DMS 273 treated with DMSO at 0.1 percent for 48 hours (cell line): ENCODE results near the gene VPS18.

Experiments used
- DNase-seq: peaks from one replicate; lab custom pipeline; 2025; lab: John Stamatoyannopoulos, UW

VPS18 gene

DNA sequence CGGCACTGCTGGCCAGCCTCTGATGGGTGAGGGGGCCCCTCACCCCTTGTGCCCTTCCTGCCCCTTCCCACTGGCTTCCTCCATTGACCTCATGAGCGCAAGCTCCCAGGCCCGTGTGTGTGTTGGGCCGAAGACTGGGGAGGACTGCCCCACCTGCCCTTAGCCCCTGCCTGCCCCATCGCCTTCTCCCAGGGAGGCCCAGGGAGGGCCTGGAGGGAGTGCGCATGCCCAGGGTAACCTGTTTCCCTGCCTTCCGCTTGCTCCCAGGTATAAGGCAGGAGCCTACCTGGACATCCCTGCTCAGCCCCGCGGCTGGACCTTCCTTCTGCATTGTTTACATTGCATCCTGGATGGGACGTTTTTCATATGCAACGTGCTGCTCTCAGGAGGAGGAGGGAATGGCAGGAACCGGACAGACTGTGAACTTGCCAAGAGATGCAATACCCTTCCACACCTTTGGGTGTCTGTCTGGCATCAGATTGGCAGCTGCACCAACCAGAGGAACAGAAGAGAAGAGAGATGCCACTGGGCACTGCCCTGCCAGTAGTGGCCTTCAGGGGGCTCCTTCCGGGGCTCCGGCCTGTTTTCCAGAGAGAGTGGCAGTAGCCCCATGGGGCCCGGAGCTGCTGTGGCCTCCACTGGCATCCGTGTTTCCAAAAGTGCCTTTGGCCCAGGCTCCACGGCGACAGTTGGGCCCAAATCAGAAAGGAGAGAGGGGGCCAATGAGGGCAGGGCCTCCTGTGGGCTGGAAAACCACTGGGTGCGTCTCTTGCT, 43.7 kb downstream of the VPS18 start:
- no peak for DNase-seq

DNA sequence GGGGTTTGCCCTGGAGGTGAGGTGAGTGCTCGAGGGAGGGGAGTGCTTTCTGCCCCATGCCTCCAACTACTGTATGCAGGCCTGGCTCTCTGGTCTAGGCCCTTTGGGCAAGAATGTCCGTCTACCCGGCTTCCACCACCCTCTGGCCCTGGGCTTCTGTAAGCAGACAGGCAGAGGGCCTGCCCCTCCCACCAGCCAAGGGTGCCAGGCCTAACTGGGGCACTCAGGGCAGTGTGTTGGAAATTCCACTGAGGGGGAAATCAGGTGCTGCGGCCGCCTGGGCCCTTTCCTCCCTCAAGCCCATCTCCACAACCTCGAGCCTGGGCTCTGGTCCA, 44.3 kb downstream of the VPS18 start:
- DNase-seq = no peak

DNA sequence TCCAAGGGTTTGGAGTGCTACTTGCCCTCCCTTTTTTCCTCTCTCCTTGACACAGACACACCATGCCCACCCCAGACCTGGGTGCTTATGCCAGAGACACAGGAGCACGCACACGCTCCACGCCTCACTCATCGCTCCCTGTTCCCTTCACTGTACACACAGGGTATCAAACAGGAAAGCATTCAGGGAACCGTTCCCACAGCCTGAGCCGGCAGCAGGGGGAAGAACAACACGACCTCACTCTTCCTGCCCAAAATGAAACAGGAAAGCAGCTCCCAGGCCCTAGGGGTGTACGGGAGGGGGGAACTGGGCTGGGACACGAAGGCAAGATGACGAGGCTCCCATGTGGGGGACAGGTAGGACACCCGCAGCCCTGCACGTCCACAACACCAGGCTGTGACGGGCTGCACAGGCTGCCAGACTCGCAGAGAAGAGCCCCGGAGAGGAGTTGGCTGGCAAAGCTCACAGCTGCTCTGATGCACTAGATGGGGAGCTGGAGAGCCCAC, 46.1 kb downstream of the VPS18 start:
- DNase-seq = no peak

DNA sequence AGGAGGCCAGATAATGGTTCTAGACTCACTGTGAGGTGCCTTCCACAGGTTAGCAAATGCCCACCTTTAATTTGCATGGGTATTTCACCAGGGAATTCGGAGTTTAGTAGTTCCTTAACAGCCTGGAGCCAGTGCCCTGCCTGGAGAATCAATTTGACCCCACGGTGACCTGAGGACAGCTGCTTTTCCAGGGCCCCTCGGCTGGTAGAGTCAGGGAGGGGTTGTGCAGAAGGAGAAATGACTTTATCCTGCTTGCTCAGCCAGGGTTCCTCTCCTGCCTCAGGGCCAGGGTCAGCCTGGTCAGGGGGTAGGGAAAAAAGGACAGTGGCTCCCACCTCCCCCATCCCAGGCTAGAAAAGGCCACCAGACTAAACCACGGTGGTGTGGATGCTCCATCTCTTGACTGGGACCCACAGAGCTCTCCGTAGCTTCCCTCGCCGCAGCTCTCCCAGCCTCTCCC, 46.8 kb downstream of the VPS18 start:
- DNase-seq = no peak

DNA sequence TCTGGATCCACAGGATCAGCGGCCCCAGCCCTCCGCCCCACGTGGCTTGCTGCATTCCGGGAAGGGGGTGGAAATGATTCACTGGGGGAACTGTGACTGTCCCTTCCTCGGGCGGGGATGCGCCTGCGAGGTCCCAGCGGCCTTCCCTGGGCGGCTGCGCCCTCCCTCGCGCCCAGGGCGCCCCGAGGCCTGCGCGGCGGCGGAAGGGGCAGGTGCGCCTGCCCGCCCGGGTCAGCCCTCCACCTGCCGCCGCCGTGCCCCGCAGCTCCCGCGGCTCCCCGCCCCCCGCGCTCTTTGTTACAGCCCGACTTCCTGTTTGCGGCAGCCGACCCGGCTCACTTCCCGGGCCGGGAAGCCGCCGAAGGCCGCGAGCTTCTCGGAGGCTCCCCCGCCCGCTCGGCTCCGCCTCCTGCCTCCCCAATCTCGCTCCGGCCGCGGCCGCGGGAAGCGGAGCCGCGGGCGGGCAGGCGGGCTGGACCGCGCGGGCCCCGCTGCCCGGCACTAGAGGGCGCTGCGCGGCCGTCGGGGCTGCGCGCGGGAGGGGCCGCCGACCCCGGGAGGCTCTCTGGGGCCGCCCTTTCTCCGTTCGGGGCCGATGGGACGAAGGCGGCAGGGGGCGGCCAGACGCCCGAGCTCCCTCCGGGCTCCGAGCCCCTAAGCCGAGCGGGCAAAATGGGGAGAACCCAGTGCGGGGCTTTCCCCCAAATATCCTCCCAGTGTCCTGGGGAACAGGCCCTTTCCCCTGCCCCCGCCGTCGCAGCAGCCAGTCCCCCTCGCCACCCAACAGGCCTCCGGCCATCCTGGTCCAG, 47.5 kb downstream of the VPS18 start:
- no peak for DNase-seq

DNA sequence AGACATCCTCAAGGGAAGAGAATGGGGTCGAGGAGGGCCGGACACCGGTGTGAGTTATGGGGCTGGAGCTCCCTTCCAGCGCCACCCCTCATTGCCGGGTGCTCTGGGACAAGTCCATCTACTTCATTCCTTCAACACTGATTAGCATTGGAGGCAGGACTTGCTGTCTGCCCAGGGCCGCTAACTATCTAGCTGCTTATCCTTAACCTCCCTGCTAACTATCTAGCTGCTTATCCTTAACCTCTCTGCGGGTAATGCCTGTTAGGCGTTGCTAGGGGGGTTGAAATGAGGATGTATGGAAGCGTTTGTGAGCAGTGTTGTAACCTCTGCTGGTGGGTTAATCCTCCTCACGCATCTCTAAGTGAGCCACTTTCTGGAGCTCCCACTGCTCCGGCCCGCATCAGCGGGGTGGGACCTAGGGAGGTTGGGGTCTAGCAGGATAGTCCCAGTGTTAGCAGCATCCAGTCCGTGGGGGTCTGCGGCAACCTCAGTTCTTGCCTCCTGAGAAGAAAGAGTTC, 48.1 kb downstream of the VPS18 start:
- no peak for DNase-seq

DNA sequence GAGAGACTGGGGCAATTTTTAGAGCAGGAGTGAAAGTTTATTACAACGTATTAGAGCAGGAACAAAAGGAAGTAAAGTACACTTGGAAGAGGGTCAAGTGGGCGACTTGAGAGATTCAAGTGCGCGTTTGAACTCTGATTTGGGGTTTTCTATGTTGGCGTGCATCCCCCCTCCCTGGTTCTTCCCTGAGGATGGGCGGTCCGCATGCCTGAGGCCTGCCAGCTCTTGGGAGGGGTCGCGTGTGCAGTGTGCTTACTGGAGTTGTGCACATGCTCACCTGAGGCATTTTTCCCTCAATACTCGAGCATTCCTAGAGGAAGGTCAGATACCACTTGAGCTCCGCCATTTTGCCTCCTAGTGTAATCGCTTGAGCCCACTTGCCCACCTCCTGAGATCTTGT, 48.6 kb downstream of the VPS18 start:
- DNase-seq = no peak

DNA sequence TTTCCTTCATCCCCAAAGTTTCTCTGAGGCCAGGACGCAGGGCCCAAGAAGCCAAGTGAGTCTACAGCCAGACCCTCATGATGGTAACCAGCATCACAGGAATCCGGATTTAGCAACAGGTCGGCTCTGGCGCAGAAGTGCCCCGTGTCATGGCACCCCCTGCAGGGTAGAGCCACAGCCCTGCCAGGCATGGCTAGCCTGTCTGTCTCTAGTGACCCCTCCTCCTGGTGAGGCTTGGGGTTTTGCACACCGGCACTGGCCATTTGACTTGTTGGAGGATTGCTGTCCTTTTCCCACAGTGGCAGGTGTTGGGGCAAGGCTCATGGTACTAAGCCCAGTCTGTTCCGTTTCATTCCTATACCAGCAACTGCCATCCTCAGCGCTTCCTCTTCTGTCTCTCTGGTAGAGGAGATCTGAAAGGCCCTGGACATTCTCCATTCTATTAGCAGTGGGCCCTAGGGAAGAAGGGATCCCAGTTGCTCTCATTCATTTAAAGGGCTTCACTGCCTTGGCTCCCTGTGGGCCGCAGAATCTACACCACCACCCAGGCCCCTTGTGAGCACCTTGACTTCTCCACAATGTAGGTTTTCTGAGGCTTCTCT, 49.6 kb downstream of the VPS18 start:
- DNase-seq = no peak

DNA sequence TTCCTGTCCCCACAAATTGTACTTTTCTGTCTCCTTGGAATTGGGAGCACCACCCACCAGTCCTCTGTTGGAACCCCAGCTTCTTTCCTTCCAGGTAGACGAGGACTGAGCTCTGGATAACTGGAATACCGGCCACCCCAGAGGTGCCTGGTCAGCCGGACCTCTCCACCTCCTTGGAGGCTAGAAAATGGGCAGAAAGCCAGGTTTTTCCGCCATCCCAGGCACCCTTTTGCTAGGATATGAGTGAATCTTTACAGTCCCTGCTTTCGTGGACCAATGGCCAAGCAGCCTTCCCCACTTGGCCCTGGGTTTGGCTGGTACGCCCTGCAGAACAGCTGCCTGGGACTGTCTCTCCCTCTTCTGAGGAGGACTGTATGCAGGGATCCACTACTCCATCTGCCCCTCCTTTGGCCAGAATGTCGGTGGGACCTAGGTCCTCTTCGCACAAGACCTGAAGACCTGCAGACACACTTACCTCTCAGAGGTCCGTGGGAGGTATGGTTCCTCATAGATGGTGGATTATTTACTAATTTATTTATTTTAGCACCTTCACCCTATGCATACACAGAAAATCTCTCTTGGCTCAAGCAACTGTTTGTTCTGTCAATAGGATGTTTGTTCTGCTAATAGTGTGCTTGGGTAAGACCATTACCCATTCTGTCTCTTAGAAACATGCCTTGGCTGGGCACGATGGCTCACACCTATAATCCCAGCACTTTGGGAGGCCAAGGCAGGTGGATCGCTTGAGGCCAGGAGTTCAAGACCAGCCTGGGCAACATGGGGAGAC, 50.5 kb downstream of the VPS18 start:
- DNase-seq = no peak

DNA sequence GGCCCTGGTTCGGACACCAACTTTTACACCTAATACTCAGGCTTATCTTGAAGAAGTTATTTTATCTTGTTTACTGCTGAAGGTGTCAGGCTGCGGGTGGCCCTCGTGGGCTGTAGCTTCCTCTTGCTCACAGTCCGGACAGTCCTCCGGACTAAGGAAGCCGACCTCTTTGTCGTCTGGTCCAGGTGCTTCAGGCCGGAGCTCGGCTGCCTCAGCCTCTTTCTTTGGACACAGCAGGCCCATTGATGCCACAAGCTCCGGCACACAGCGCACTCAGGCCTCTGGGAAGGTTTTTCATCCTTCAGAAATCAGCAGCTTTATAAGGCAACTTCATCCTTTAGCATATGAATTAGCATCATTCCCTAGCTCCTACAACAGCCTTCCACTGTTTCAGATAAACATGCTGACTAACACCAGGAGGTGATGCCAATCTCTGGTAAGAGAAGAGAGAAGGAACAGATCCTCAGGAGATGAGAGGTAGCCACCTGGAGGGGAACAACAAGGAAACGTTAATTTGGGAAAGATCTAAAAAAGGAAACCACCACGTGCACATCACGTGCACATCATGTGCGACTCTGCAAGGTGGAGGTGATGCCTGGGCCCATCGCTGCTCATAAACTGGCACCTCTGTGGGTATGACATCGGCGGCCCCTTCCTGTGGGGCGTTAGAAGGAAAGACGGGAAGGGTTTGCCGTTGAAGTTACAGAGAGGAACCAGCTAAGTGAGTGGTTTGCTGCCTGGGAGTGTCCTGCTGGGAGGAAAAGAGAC, 54.6 kb downstream of the VPS18 start:
- no peak for DNase-seq

DNA sequence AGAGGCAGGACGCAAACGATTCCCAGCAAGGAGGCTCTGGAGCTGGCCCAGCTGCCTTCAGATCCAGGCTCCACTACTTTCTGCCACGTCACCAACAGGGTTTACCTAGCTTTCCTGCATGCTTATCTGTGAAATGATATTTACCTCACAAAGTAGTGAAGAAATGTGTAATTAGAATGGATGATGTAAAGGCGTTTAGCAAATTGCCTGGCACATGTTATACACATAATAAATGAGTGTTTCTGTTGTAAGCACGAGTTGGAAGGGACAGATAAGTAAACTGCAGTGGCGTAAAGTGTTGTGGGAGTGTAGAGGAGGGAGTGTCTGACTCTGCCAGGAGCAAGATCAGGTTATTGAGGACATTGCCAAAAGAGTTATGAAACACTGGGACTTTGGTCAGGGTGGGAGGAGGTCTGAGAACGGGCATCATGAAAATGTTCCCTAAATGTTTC, 55.5 kb downstream of the VPS18 start:
- DNase-seq = no peak

DNA sequence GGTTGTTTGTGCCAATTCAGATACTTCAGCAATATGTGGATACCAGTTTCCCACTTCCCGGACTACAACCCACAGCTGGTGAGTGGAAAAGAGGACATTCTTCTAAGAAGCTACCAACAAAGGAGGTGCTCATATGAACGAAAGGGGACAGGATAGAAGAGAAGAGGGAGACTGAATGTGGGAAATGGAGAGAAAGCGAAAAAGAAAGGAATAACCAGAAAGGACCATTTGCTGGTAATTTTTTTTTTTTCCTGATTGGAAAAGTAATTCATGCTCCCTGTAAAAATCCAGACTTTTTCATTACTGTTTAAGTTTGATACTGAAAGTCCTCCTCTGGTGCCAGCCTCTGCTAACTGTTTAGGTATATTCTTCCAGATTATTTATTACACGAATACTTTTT, 57.5 kb downstream of the VPS18 start:
- no peak for DNase-seq

DNA sequence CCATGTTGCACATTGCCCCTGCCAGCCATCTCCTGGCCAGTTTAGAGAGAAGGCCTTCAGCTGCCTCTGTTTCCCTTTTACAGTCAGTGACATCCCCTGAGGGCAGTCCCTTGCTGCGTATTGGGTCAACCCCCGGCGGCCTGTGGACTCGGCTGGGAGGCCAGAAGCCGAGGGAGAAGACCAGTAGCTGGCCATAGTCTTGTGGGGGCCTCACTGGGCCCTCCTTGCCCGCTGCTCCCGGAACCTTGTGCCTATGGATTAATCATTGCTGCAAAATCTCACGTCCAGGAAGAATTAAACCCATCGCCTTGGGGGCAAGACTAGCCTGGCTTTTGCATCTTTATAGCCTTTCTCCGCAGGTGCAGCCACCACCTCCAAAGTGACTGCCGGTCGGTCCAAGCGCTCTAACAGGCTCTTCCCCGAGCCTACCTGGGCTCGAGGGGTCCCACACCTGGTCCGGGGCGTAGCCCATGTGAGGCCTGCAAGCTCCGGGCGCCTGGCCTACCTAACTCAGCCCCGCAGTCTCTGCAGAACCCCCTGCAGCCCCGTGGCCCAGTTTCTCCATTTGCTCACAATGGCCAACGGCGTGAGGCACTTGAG, 58.2 kb downstream of the VPS18 start:
- DNase-seq = no peak

DNA sequence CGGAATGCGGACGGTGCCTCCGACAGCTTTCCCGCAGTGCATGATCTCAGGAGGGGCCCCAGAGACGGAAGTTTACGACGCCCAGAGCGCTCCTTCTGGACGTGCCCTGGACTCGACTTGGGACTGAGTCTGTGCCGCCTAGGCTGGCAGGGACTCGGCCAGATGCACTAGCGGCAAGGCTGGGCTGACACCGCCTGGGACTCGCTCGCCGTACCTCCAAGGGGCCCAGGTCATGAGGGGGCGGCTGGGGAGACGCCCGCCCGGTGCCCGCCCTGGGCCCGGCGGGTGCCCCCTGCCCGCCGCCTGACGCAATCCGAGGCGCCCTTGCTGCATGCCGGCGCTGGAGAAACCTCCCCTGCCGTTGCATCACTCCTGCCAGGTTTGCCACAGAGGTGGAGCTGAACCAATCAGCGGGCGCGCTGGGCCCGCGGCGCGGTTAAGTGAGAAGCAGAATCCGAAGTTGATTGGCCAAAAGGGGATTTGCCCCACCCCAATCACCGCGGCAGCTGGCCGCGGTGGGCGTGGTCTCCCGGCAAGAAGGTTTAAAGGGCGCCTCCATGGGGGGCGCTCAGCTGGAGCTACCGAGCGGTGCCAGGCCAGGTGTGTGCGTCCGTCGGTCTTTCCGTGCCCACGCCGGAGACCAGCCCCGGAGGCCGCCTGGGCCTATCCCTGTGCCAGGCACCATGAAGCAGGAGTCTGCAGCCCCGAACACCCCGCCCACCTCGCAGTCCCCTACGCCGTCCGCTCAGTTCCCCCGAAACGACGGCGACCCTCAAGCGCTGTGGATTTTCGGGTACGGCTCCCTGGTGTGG, 58.9 kb downstream of the VPS18 start, which contains the start of gene CHAC1:
TSS of gene CHAC1 (plus strand) at position 571 of the 812 bp plus-strand sequence. CDS start at position 684, 113 bp downstream.
- DNase-seq = peak; percentile 62
